NOMO-1 treated with dmso at 0.1 percent for 144 hours (cell line): ENCODE measurements around the gene WDR45B.
"Not testable (repeated sequence)": the region's sequence is repeated elsewhere in the genome, so short reads cannot be mapped to it uniquely, and the experiment has no call there.

Experiments
- DNase-seq: peaks from one replicate; lab custom pipeline; 2025; ENCODE audit not compliant: unreplicated experiment; lab: John Stamatoyannopoulos, UW

The WDR45B gene

GRCh38 chr17:82658331-82658730 is 10.1 kb upstream of the WDR45B start:
- no peak for DNase-seq

- no peak for DNase-seq
Observed at GRCh38 chr17:82657926-82658325, 9.7 kb upstream of the WDR45B start.

- DNase-seq, result no peak
Observed at GRCh38 chr17:82656266-82656665, 8.0 kb upstream of the WDR45B start.

GRCh38 chr17:82655523-82655922 is 7.3 kb upstream of the WDR45B start:
- no peak for DNase-seq

GRCh38 chr17:82655038-82655479 is 6.8 kb upstream of the WDR45B start:
- DNase-seq, result peak; percentile 48

GRCh38 chr17:82654611-82655010 is 6.4 kb upstream of the WDR45B start:
- not testable (repeated sequence) for DNase-seq

GRCh38 chr17:82653651-82654528 is 5.6 kb upstream of the WDR45B start:
- no peak for DNase-seq

- no peak for DNase-seq
Observed at GRCh38 chr17:82650723-82651122, 2.5 kb upstream of the WDR45B start.

- DNase-seq, result no peak
Observed at GRCh38 chr17:82649501-82650261, 1.4 kb upstream of the WDR45B start.

GRCh38 chr17:82648742-82649331 is 593 bp upstream of the WDR45B start:
- peak; percentile 2 for DNase-seq

- DNase-seq, result no peak
Observed at GRCh38 chr17:82647593-82648164, 565 bp downstream of the WDR45B start.

GRCh38 chr17:82645516-82645915 is 2.7 kb downstream of the WDR45B start:
- no peak for DNase-seq

- DNase-seq, result no peak
Observed at GRCh38 chr17:82644148-82644547, 4.1 kb downstream of the WDR45B start.

GRCh38 chr17:82642022-82642421 is 6.2 kb downstream of the WDR45B start:
- no peak for DNase-seq

- DNase-seq, result no peak
Observed at GRCh38 chr17:82640036-82640435, 8.2 kb downstream of the WDR45B start.

GRCh38 chr17:82639628-82640027 is 8.6 kb downstream of the WDR45B start:
- DNase-seq, result no peak

GRCh38 chr17:82638183-82638773 is 10.0 kb downstream of the WDR45B start:
- no peak for DNase-seq

GRCh38 chr17:82636626-82637598 is 11.3 kb downstream of the WDR45B start:
- no peak for DNase-seq

- no peak for DNase-seq
Observed at GRCh38 chr17:82633343-82633742, 14.9 kb downstream of the WDR45B start.

GRCh38 chr17:82632451-82632850 is 15.8 kb downstream of the WDR45B start:
- DNase-seq, result no peak
